Measurements from ENCODE around the gene SLC6A19.
A peak's percentile ranks its signal among the peaks of the same experiment; 100 is the strongest.

DNA sequence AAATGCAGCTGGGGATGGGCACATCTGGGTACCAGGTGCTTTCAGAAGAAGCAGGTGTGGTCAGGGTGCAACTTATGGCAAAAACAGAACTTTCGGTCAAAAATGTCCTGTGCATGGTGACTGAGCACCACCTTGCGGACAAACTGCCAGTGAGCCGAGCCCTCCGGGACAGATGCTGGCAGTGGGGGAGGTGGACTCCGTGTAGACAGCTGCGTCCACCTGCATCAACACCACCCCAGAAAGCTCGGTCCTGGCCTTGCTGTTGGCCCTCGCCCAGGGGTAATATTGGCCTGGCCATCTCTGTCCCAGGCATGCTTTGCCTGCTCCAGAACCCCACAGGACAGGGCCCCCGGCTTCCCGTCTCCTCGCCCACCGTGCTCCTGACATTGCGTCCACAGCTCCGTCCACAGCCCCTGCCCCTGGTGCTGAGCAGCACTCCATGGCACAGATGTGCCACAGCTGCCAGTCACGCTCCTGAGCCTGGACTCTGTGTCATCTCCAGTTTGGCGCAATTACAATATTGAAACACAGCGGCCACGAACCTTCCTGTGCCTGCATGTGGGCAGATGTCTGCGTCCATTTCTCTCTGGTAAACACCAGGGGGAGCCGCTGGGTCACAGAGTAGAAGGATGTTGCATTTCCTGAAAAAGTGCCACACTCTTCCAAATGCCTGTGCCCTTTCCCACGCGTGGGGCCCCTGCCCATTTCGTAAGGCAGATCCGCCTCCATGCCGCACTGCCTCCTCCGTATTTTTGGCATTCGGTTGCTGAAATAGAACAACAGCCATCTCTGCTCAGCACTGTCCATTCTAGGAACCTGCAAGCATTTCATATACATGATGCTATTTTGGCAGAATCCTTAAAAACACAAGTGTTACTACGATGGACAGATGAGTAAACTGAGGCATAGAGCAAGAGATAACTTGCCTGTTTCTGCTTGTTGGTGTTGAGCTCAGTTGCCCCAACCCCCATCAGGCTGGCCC lies 33.4 kb upstream of the SLC6A19 start:
- TF ChIP-seq, protein P1, sequence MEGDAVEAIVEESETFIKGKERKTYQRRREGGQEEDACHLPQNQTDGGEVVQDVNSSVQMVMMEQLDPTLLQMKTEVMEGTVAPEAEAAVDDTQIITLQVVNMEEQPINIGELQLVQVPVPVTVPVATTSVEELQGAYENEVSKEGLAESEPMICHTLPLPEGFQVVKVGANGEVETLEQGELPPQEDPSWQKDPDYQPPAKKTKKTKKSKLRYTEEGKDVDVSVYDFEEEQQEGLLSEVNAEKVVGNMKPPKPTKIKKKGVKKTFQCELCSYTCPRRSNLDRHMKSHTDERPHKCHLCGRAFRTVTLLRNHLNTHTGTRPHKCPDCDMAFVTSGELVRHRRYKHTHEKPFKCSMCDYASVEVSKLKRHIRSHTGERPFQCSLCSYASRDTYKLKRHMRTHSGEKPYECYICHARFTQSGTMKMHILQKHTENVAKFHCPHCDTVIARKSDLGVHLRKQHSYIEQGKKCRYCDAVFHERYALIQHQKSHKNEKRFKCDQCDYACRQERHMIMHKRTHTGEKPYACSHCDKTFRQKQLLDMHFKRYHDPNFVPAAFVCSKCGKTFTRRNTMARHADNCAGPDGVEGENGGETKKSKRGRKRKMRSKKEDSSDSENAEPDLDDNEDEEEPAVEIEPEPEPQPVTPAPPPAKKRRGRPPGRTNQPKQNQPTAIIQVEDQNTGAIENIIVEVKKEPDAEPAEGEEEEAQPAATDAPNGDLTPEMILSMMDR (IDR thresholded peaks at IDR 0.05; ENCODE audit: insufficient read depth, low read length), result peak; percentile 71
- no peak for TF ChIP-seq GABPA (IDR thresholded peaks at IDR 0.05; ENCODE audit: low read depth)
